Retinal pigment epithelial cell (primary cell): ENCODE data around the gene MRPS34.
"Not testable (repeated sequence)": the region's sequence is repeated elsewhere in the genome, so short reads cannot be mapped to it uniquely, and the experiment has no call there.

Source experiments
- DNase-seq: peaks from one replicate; pipeline ENCODE4 v3.0.0-alpha.2; 2010; ENCODE audit warnings: low read depth
- H3K4me3 ChIP-seq: 2 replicates; pipeline ENCODE4 v1.5.1; 2011; ENCODE audit warnings: mild to moderate bottlenecking, low read length, control low read depth, moderate library complexity
- CTCF ChIP-seq: conservative IDR thresholded peaks from 2 replicates; pipeline ENCODE4 v1.5.1; 2011; ENCODE audit warnings: low read depth, low read length, control low read depth, inconsistent platforms

The MRPS34 gene

GRCh38 chr16:1810106-1810505, 37.2 kb upstream of the MRPS34 start:
- H3K4me3 ChIP-seq, result no peak overlapping the region
- DNase-seq, result no peak
- no peak for TF ChIP-seq CTCF

GRCh38 chr16:1809281-1809801, 36.4 kb upstream of the MRPS34 start:
- no peak for TF ChIP-seq CTCF
- no peak overlapping the region for H3K4me3 ChIP-seq

GRCh38 chr16:1808691-1809090, 35.8 kb upstream of the MRPS34 start:
- TF ChIP-seq CTCF, result no peak
- no peak overlapping the region for H3K4me3 ChIP-seq
- no peak for DNase-seq

More at GRCh38 chr16:1809281-1809801, 36.4 kb upstream of the MRPS34 start:
- no peak for DNase-seq

GRCh38 chr16:1807626-1808025, 34.7 kb upstream of the MRPS34 start:
- no peak overlapping the region for H3K4me3 ChIP-seq
- TF ChIP-seq CTCF, result no peak
- DNase-seq, result no peak

- TF ChIP-seq CTCF, result no peak
- no peak for DNase-seq
- no peak overlapping the region for H3K4me3 ChIP-seq
These were observed 27.8 kb upstream of the MRPS34 start for GRCh38 chr16:1800701-1801100.

- not testable (repeated sequence) for DNase-seq, H3K4me3 ChIP-seq
These were observed 26.3 kb upstream of the MRPS34 start for GRCh38 chr16:1799263-1799662.

GRCh38 chr16:1794908-1795666, 22.2 kb upstream of the MRPS34 start:
- DNase-seq, result no peak

More at GRCh38 chr16:1794908-1795666, 22.2 kb upstream of the MRPS34 start:
- no peak overlapping the region for H3K4me3 ChIP-seq
- no peak for TF ChIP-seq CTCF
